ENCODE data around the gene SPOCK2.

- TF ChIP-seq REST (IDR thresholded peaks at IDR 0.05; ENCODE audit: insufficient read depth in 1 of 2, low read depth in 2 of 2, low read length in 2 of 2) (no peak), POLR2AphosphoS5 (IDR thresholded peaks at IDR 0.05; ENCODE audit: low read depth, low read length) (no peak), TAF1 (IDR thresholded peaks at IDR 0.05; ENCODE audit: borderline replicate concordance, insufficient read depth, low read length) (no peak)
Measured at GRCh38 chr10:72041491-72041890, 46.9 kb downstream of the SPOCK2 start.

Data from PFSK-1 (cell line).